Keratinocyte (primary cell): ENCODE results near the gene PPM1B. TPM values are rescaled to one million over a fixed set of nuclear protein-coding genes. Genes with fewer than 3 reads are reported as not detected.

ENCODE experiments used
- DNase-seq: peaks from one replicate; pipeline ENCODE4 v3.0.0-alpha.2; 2011; ENCODE audit warnings: low read depth, missing footprints, low spot score
- FAIRE-seq: peaks from 2 replicates; lab custom pipeline; 2011; peaks lifted over from hg19 to GRCh38; lab: Jason Lieb, UNC
- H2AFZ ChIP-seq: 2 replicates; pipeline ENCODE4 v1.6.0; 2012; ENCODE audit warnings: low read length, control low read depth, inconsistent platforms; ENCODE audit not compliant: control insufficient read depth
- H3K27ac ChIP-seq: 2 replicates; pipeline ENCODE4 v1.5.1; 2011; ENCODE audit warnings: low read length; ENCODE audit not compliant: control insufficient read depth, insufficient read depth
- H3K27me3 ChIP-seq: 3 replicates; pipeline ENCODE4 v1.6.0; 2011; ENCODE audit warnings: low read length; ENCODE audit not compliant: control insufficient read depth, insufficient read depth; ENCODE audit errors: extremely low read depth
- H3K36me3 ChIP-seq, 2 experiments: 2 replicates in 1 of 2; 3 replicates in 1 of 2; pipeline ENCODE4 v1.5.1; 2011; ENCODE audit warnings: low read length in 2 of 2, mild to moderate bottlenecking in 1 of 2; ENCODE audit not compliant: control insufficient read depth in 2 of 2, insufficient read depth in 2 of 2; ENCODE audit errors: extremely low read depth in 1 of 2
- H3K4me1 ChIP-seq: 3 replicates; pipeline ENCODE4 v1.5.1; 2011; ENCODE audit warnings: low read length; ENCODE audit not compliant: control insufficient read depth, insufficient read depth; ENCODE audit errors: extremely low read depth
- H3K4me2 ChIP-seq: 3 replicates; pipeline ENCODE4 v1.6.0; 2011; ENCODE audit warnings: low read depth, low read length; ENCODE audit not compliant: control insufficient read depth, insufficient read depth; ENCODE audit errors: extremely low read depth
- H3K4me3 ChIP-seq, 3 experiments: fragments of 200-600 bp in 1 of 3; sonication (generic) in 1 of 3; 2 replicates in 2 of 3; 3 replicates in 1 of 3; pipeline ENCODE4 v1.5.1; 2011 to 2016; ENCODE audit warnings: low read length in 3 of 3, mild to moderate bottlenecking in 3 of 3, control low read depth in 2 of 3, inconsistent platforms in 1 of 3, low read depth in 1 of 3, mixed read lengths in 1 of 3, mixed run types in 1 of 3, moderate library complexity in 1 of 3; ENCODE audit not compliant: control insufficient read depth in 2 of 3, insufficient read depth in 2 of 3; ENCODE audit errors: extremely low read depth in 1 of 3
- H3K79me2 ChIP-seq: 2 replicates; pipeline ENCODE4 v1.6.0; 2012; ENCODE audit warnings: low read length; ENCODE audit not compliant: control insufficient read depth, insufficient read depth
- H3K9ac ChIP-seq: 3 replicates; pipeline ENCODE4 v1.6.0; 2011; ENCODE audit warnings: low read length; ENCODE audit not compliant: control insufficient read depth, insufficient read depth; ENCODE audit errors: extremely low read depth
- H3K9me1 ChIP-seq: 3 replicates; pipeline ENCODE4 v1.6.0; 2011; ENCODE audit warnings: low read length; ENCODE audit not compliant: control insufficient read depth, insufficient read depth; ENCODE audit errors: extremely low read depth
- H3K9me3 ChIP-seq: 2 replicates; pipeline ENCODE4 v1.5.1; 2012; ENCODE audit warnings: low read depth, low read length; ENCODE audit not compliant: control insufficient read depth
- H4K20me1 ChIP-seq: 3 replicates; pipeline ENCODE4 v1.6.0; 2011; ENCODE audit warnings: low read length; ENCODE audit not compliant: control insufficient read depth, insufficient read depth; ENCODE audit errors: extremely low read depth
- EZH2 ChIP-seq: IDR thresholded peaks from one replicate; pipeline ENCODE4 v1.6.1; 2012; ENCODE audit warnings: inconsistent platforms, mild to moderate bottlenecking, low read length, moderate library complexity
- dilution Hi-C: fragments of 300-500 bp; cut with MboI; formaldehyde crosslinking; loops from one replicate; pipeline ENCODE4 v1.7.0; 2020; ENCODE audit warnings: low sequenced_read_pairs; ENCODE audit not compliant: extremely low pct_ligation_motif_present
- polyA plus RNA-seq, 5 experiments: library from polyadenylated mRNA; depleted of rRNA in 3 of 5; stranded (reverse) in 3 of 5; stranded (forward) in 1 of 5; unstranded in 1 of 5; fragments of >200 nt; gene quantifications; 1 replicate in 1 of 5; 2 replicates in 3 of 5; 3 replicates in 1 of 5; pipeline versions ENCODE4 v1.2.1 to v1.2.3, GENCODE V29; 2011 to 2012; ENCODE audit warnings: missing spikeins in 2 of 5, low read depth in 1 of 5, low replicate concordance in 1 of 5
- TF ChIP-seq, protein P1 (sequence below), 3 experiments: IDR thresholded peaks in 1 of 3; conservative IDR thresholded peaks in 1 of 3; optimal IDR thresholded peaks in 1 of 3; 2 replicates in 2 of 3; 3 replicates in 1 of 3; pipeline versions ENCODE3 to v1.5.1; 2011; ENCODE audit warnings: low read length in 3 of 3, mild to moderate bottlenecking in 3 of 3, moderate library complexity in 2 of 3, control low read depth in 1 of 3, inconsistent platforms in 1 of 3; ENCODE audit not compliant: insufficient read depth in 2 of 3; ENCODE audit errors: extremely low read depth in 1 of 3

The PPM1B gene
- polyA plus RNA-seq, 1 donor (not counting 4 experiments of a cell fraction or from before 2014, with no cell fraction given): 34.5 TPM

DNA sequence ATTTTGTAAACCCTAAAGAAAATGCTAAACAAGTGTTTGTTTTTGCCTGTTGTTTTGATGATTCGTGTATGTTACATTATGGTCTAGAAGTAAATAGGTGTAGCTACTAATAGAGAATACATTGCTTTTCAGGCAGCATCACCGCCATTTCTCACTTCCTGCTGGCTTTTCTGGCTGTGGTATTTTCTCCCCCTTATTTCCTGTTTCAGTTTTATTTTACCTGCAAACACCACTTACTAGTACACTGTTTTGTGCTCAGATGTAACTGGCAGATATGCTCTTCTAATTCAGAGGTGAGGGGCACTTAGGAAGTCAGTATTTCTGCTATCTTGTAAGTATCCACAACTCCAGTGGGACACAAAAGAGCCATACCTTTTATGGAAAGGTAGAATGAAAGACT is 68.5 kb downstream of the PPM1B start:
- no peak for DNase-seq
- H3K79me2 ChIP-seq: no peaks in the 10 kb centered on the region
- no peak overlapping the region for H3K27ac ChIP-seq
- FAIRE-seq: no peak
- TF ChIP-seq EZH2: no peak
- TF ChIP-seq, protein P1, sequence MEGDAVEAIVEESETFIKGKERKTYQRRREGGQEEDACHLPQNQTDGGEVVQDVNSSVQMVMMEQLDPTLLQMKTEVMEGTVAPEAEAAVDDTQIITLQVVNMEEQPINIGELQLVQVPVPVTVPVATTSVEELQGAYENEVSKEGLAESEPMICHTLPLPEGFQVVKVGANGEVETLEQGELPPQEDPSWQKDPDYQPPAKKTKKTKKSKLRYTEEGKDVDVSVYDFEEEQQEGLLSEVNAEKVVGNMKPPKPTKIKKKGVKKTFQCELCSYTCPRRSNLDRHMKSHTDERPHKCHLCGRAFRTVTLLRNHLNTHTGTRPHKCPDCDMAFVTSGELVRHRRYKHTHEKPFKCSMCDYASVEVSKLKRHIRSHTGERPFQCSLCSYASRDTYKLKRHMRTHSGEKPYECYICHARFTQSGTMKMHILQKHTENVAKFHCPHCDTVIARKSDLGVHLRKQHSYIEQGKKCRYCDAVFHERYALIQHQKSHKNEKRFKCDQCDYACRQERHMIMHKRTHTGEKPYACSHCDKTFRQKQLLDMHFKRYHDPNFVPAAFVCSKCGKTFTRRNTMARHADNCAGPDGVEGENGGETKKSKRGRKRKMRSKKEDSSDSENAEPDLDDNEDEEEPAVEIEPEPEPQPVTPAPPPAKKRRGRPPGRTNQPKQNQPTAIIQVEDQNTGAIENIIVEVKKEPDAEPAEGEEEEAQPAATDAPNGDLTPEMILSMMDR (optimal IDR thresholded peaks at IDR 0.05 in 1 of 3, IDR thresholded peaks at IDR 0.05 in 1 of 3, conservative IDR thresholded peaks at IDR 0.05 in 1 of 3; ENCODE audit: extremely low read depth in 1 of 3, insufficient read depth in 2 of 3, low read length in 3 of 3): no peak
- H3K9ac ChIP-seq: no peak overlapping the region
- H3K4me3 ChIP-seq: no peak overlapping the region
- no peaks in the 10 kb centered on the region for H3K36me3 ChIP-seq
- no peak overlapping the region for H2AFZ ChIP-seq
- peaks cover 10% of the 10 kb centered on the region for H3K4me1 ChIP-seq
- no peaks in the 10 kb centered on the region for H4K20me1 ChIP-seq
- no peaks in the 10 kb centered on the region for H3K9me1 ChIP-seq
- no peak overlapping the region for H3K4me2 ChIP-seq
- H3K27me3 ChIP-seq: no peaks in the 10 kb centered on the region
- H3K9me3 ChIP-seq: no peaks in the 10 kb centered on the region
- dilution Hi-C loops: no loop called here

DNA sequence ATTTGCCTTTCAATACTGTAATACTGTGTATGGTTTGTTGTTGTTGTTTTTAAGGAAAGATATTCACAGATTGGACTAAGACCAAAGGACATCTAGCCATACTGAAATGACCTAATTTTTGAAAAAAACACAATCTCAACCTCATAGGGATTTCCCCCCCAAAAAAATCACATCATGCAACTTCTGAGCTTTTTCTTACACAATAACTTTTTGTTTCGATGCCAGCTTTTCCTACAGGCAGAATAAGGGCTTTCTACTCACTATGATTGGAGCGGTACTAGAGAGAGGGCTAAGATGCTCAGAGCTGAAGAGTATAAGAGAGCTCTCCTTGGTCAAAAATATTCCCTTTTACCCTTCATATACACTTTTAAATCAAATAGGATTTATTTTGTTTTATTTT is 74.2 kb downstream of the PPM1B start:
- no peak overlapping the region for H3K9ac ChIP-seq
- H3K4me2 ChIP-seq: no peak overlapping the region
- H3K9me3 ChIP-seq: no peaks in the 10 kb centered on the region
- H3K4me1 ChIP-seq: peaks cover 7% of the 10 kb centered on the region
- no peaks in the 10 kb centered on the region for H3K9me1 ChIP-seq
- H3K27me3 ChIP-seq: no peaks in the 10 kb centered on the region
- DNase-seq (no peak), FAIRE-seq (no peak)
- H2AFZ ChIP-seq: no peak overlapping the region
- dilution Hi-C loops: no loop called here
- H3K36me3 ChIP-seq: no peaks in the 10 kb centered on the region
- TF ChIP-seq EZH2: no peak
- TF ChIP-seq, protein P1 (optimal IDR thresholded peaks at IDR 0.05 in 1 of 3, IDR thresholded peaks at IDR 0.05 in 1 of 3, conservative IDR thresholded peaks at IDR 0.05 in 1 of 3; ENCODE audit: extremely low read depth in 1 of 3, insufficient read depth in 2 of 3, low read length in 3 of 3): no peak
- no peak overlapping the region for H3K27ac ChIP-seq
- no peaks in the 10 kb centered on the region for H3K79me2 ChIP-seq
- no peaks in the 10 kb centered on the region for H4K20me1 ChIP-seq
- H3K4me3 ChIP-seq: no peak overlapping the region
